A673 (cell line): ENCODE data around the gene ZNF385B. TPM values are rescaled to one million over a fixed set of nuclear protein-coding genes. Genes with fewer than 3 reads are reported as not detected.
A peak's percentile ranks its signal among the peaks of the same experiment; 100 is the strongest.

Experiments
- BruUV-seq: library from RNA; stranded (reverse); fragments of 400-500 nt; replicated peaks from 2 replicates; lab custom pipeline; 2021; lab: Mats Ljungman, UMichigan
- CTCF ChIA-PET: fragments of 300-600 bp; sonication (Branson Sonifier 250); formaldehyde crosslinking; loops from one replicate; lab custom pipeline; 2022; ENCODE audit warnings: antibody characterized with exemption; lab: Charles Lee
- POLR2A ChIA-PET: fragments of 300-600 bp; sonication (Branson Sonifier 250); formaldehyde crosslinking; loops from one replicate; lab custom pipeline; 2022; ENCODE audit warnings: antibody characterized with exemption; ENCODE audit not compliant: low non-redundant PET; lab: Charles Lee
- DNase-seq: peaks from one replicate; pipeline ENCODE4 v3.0.0-alpha.2; 2015; ENCODE audit warnings: low spot score
- H3K27ac ChIP-seq: fragments of 200-600 bp; sonication (generic); 2 replicates; pipeline ENCODE4 v1.5.1; 2016; ENCODE audit warnings: mixed run types, low read depth, mild to moderate bottlenecking, mixed read lengths, antibody characterized with exemption, low read length; ENCODE audit not compliant: poor library complexity, severe bottlenecking
- H3K27me3 ChIP-seq: fragments of 200-600 bp; sonication (generic); replicated peaks from 2 replicates; pipeline ENCODE4 v1.6.1; 2017; ENCODE audit warnings: mixed run types, low read depth, mild to moderate bottlenecking, mixed read lengths, antibody characterized with exemption, low read length; ENCODE audit not compliant: insufficient read depth, poor library complexity
- H3K36me3 ChIP-seq: fragments of 200-600 bp; sonication (generic); 2 replicates; pipeline ENCODE4 v1.6.1; 2016; ENCODE audit warnings: mixed run types, mild to moderate bottlenecking, mixed read lengths, antibody characterized with exemption, low read length; ENCODE audit not compliant: insufficient read depth, poor library complexity, severe bottlenecking
- H3K4me1 ChIP-seq: fragments of 200-600 bp; sonication (generic); 2 replicates; pipeline ENCODE4 v1.6.1; 2017; ENCODE audit warnings: mixed run types, mild to moderate bottlenecking, mixed read lengths, antibody characterized with exemption, low read length; ENCODE audit not compliant: insufficient read depth, poor library complexity, severe bottlenecking
- H3K4me3 ChIP-seq: fragments of 200-600 bp; sonication (generic); 2 replicates; pipeline ENCODE4 v1.5.1; 2016; ENCODE audit warnings: low read depth, mixed run types, mild to moderate bottlenecking, mixed read lengths, low read length; ENCODE audit not compliant: poor library complexity, severe bottlenecking
- H3K9me3 ChIP-seq: fragments of 200-600 bp; sonication (generic); 2 replicates; pipeline ENCODE4 v1.6.1; 2016; ENCODE audit warnings: mixed run types, low read depth, mild to moderate bottlenecking, mixed read lengths, antibody characterized with exemption, low read length; ENCODE audit not compliant: poor library complexity, severe bottlenecking
- EZH2 ChIP-seq: fragments of 200-600 bp; sonication (generic); IDR thresholded peaks from 2 replicates; pipeline ENCODE4 v1.6.1; 2017; ENCODE audit warnings: borderline replicate concordance, low read depth, mild to moderate bottlenecking, mixed read lengths, antibody characterized with exemption, low read length; ENCODE audit not compliant: poor library complexity, severe bottlenecking
- intact Hi-C: fragments of 100-400 bp; cut with micrococcal nuclease; formaldehyde crosslinking; loops from one replicate; pipeline ENCODE4 v1.10.0; 2022; ENCODE audit not compliant: unreplicated experiment
- total RNA-seq: library from RNA; stranded (reverse); gene quantifications from 2 replicates; pipeline ENCODE4 v1.2.3, GENCODE V29; 2021
- TF ChIP-seq, protein P1 (sequence below): fragments of 300-800, 200-600 bp; sonication (generic); conservative IDR thresholded peaks from 2 replicates; pipeline ENCODE4 v1.5.1; 2017; ENCODE audit warnings: low read depth, mild to moderate bottlenecking, antibody characterized with exemption, low read length, moderate library complexity, mixed read lengths

ZNF385B gene
- total RNA-seq, 1 experiment from 2014 or later = not detected

GRCh38 chr2:179619947-179620467, 241.4 kb downstream of the ZNF385B start:
- no peaks in the 10 kb centered on the region for H3K36me3 ChIP-seq
- intact Hi-C loops = no loop called here
- no peaks in the 10 kb centered on the region for H3K27me3 ChIP-seq
- CTCF ChIA-PET = no interaction called here
- no peak overlapping the region for H3K27ac ChIP-seq
- no peak for TF ChIP-seq EZH2
- TF ChIP-seq, protein P1, sequence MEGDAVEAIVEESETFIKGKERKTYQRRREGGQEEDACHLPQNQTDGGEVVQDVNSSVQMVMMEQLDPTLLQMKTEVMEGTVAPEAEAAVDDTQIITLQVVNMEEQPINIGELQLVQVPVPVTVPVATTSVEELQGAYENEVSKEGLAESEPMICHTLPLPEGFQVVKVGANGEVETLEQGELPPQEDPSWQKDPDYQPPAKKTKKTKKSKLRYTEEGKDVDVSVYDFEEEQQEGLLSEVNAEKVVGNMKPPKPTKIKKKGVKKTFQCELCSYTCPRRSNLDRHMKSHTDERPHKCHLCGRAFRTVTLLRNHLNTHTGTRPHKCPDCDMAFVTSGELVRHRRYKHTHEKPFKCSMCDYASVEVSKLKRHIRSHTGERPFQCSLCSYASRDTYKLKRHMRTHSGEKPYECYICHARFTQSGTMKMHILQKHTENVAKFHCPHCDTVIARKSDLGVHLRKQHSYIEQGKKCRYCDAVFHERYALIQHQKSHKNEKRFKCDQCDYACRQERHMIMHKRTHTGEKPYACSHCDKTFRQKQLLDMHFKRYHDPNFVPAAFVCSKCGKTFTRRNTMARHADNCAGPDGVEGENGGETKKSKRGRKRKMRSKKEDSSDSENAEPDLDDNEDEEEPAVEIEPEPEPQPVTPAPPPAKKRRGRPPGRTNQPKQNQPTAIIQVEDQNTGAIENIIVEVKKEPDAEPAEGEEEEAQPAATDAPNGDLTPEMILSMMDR = no peak
- H3K9me3 ChIP-seq = no peaks in the 10 kb centered on the region
- POLR2A ChIA-PET = no interaction called here
- no peaks in the 10 kb centered on the region for H3K4me1 ChIP-seq
- H3K4me3 ChIP-seq = no peak overlapping the region
- BruUV-seq = no TSS peak
- DNase-seq = peak; percentile 36

- Histone ChIP-seq H3K4me1 (no peaks in the 10 kb centered on the region), H3K27ac (no peak overlapping the region), H3K9me3 (no peaks in the 10 kb centered on the region), H3K36me3 (no peaks in the 10 kb centered on the region), H3K27me3 (no peaks in the 10 kb centered on the region), H3K4me3 (no peak overlapping the region)
- TF ChIP-seq EZH2 = no peak
- TF ChIP-seq, protein P1 = no peak
- intact Hi-C loops = no loop called here
- no TSS peak for BruUV-seq
- CTCF ChIA-PET = no interaction called here
- no peak for DNase-seq
- POLR2A ChIA-PET = no interaction called here
These were observed 247.3 kb downstream of the ZNF385B start for GRCh38 chr2:179614121-179614520.

GRCh38 chr2:179613701-179614100, 247.7 kb downstream of the ZNF385B start:
- H3K4me3 ChIP-seq = no peak overlapping the region
- H3K27me3 ChIP-seq = no peaks in the 10 kb centered on the region
- BruUV-seq = no TSS peak
- no peaks in the 10 kb centered on the region for H3K36me3 ChIP-seq
- no peaks in the 10 kb centered on the region for H3K4me1 ChIP-seq
- DNase-seq = no peak
- H3K27ac ChIP-seq = no peak overlapping the region
- ChIA-PET POLR2A (no interaction called here), CTCF (no interaction called here)
- H3K9me3 ChIP-seq = no peaks in the 10 kb centered on the region
- TF ChIP-seq, protein P1 = no peak
- TF ChIP-seq EZH2 = no peak
- intact Hi-C loops = no loop called here
